Fibroblast of lung (primary cell): ENCODE data around the gene UBE2J2.

Source experiments
- CTCF ChIP-seq, 2 donors: IDR thresholded peaks in 1 of 2; conservative IDR thresholded peaks in 1 of 2; 1 replicate in 1 of 2; 2 replicates in 1 of 2; pipeline ENCODE4 v1.5.1; 2011 to 2012; ENCODE audit warnings: low read length in 2 of 2, control low read depth in 1 of 2, inconsistent platforms in 1 of 2, low read depth in 1 of 2, mild to moderate bottlenecking in 1 of 2
- EZH2 ChIP-seq: IDR thresholded peaks from 2 replicates; pipeline ENCODE4 v1.5.1; 2012; ENCODE audit warnings: low read length, control low read depth, mild to moderate bottlenecking; ENCODE audit errors: missing control alignments

DNA sequence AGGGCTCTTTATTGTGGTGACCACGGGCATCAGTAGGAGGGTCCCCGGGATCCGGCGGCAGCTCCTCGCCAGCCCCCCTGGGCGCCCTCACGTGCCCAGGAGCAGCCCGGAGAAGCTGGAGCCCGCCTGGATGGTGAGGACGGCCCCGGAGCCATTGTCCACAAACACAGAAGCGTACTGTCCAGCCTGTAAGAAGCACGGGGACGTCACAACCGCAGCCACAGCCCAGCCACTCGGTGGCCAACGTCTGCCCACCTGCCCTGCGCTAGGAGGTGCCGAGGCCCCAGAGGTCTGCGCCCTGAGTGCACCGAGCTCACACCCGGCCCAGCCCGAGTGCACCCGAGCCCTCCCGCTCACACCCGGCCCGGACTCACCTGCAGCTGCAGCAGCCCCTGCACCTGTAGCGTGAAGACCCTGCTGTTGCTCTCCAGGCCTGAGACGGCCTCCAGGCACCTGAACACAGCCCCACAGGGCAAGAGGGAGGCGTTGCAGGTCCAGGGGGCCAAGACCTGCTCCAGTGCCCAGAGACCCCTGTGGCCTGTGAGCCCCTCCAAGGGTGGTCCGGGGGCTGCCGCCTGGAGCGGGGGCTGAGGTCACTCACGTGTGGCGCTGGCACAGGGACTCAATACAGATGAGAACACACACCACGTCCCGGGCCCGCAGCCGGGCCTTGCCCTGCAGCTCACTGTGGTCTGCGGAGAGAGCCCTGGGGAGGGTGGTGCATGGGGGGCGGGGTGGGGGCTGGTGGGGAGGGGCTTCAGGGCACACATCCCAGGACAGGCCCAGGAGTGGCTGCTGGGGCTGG is 31.0 kb downstream of the UBE2J2 start:
- no peak for TF ChIP-seq CTCF (conservative IDR thresholded peaks at IDR 0.05 in 1 of 2, IDR thresholded peaks at IDR 0.05 in 1 of 2; ENCODE audit: low read depth in 1 of 2, low read length in 2 of 2)
- TF ChIP-seq EZH2, result no peak
